ENCODE results near the gene AGBL4.

AGBL4 gene

GRCh38 chr1:48999321-48999720 is 1024.4 kb downstream of the AGBL4 start:
- TF ChIP-seq CTCF (IDR thresholded peaks at IDR 0.05; ENCODE audit: insufficient read depth, missing control alignments), result no peak
- FAIRE-seq (no peak), DNase-seq (ENCODE audit: insufficient read length, low spot score) (no peak)

GRCh38 chr1:48996311-48996710 is 1027.4 kb downstream of the AGBL4 start:
- DNase-seq (ENCODE audit: insufficient read length, low spot score), result no peak
- TF ChIP-seq CTCF (IDR thresholded peaks at IDR 0.05; ENCODE audit: insufficient read depth, missing control alignments), result no peak
- no peak for FAIRE-seq

GRCh38 chr1:48988633-48989197 is 1035.0 kb downstream of the AGBL4 start:
- FAIRE-seq, result no peak
- DNase-seq (ENCODE audit: insufficient read length, low spot score), result no peak
- no peak for TF ChIP-seq CTCF (IDR thresholded peaks at IDR 0.05; ENCODE audit: insufficient read depth, missing control alignments)

GRCh38 chr1:48979940-48980339 is 1043.8 kb downstream of the AGBL4 start:
- FAIRE-seq (no peak), DNase-seq (ENCODE audit: insufficient read length, low spot score) (no peak)
- TF ChIP-seq CTCF (IDR thresholded peaks at IDR 0.05; ENCODE audit: insufficient read depth, missing control alignments), result no peak

GRCh38 chr1:48978413-48978812 is 1045.3 kb downstream of the AGBL4 start:
- no peak for FAIRE-seq
- DNase-seq (ENCODE audit: insufficient read length, low spot score), result no peak
- TF ChIP-seq CTCF (IDR thresholded peaks at IDR 0.05; ENCODE audit: insufficient read depth, missing control alignments), result no peak

GRCh38 chr1:48977273-48977672 is 1046.5 kb downstream of the AGBL4 start:
- DNase-seq (ENCODE audit: insufficient read length, low spot score) (no peak), FAIRE-seq (no peak)
- no peak for TF ChIP-seq CTCF (IDR thresholded peaks at IDR 0.05; ENCODE audit: insufficient read depth, missing control alignments)

GRCh38 chr1:48969971-48970370 is 1053.8 kb downstream of the AGBL4 start:
- DNase-seq (ENCODE audit: insufficient read length, low spot score), result no peak
- no peak for FAIRE-seq
- no peak for TF ChIP-seq CTCF (IDR thresholded peaks at IDR 0.05; ENCODE audit: insufficient read depth, missing control alignments)

Data from D721Med (cell line).